ENCODE results near the gene THAP4.
"Not testable (repeated sequence)": the region's sequence is repeated elsewhere in the genome, so short reads cannot be mapped to it uniquely, and the experiment has no call there.

Gene THAP4

GRCh38 chr2:241665731-241666440 lies 28.9 kb upstream of the THAP4 start:
- DNase-seq: no peak

DNA sequence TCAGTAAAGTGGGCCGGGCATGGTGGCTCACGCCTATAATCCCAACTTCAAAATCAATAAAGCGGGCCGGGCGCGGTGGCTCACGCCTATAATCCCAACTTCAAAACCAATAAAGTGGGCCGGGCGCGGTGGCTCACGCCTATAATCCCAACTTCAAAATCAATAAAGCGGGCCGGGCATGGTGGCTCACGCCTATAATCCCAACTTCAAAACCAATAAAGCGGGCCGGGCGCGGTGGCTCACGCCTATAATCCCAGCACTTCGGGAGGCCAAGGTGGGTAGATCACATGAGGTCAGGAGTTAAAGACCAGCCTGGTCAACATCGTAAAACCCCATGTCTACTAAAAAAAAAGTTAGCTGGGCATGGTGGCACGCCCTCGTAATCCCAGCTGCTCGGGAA lies 25.8 kb upstream of the THAP4 start:
- DNase-seq: not testable (repeated sequence)

DNA sequence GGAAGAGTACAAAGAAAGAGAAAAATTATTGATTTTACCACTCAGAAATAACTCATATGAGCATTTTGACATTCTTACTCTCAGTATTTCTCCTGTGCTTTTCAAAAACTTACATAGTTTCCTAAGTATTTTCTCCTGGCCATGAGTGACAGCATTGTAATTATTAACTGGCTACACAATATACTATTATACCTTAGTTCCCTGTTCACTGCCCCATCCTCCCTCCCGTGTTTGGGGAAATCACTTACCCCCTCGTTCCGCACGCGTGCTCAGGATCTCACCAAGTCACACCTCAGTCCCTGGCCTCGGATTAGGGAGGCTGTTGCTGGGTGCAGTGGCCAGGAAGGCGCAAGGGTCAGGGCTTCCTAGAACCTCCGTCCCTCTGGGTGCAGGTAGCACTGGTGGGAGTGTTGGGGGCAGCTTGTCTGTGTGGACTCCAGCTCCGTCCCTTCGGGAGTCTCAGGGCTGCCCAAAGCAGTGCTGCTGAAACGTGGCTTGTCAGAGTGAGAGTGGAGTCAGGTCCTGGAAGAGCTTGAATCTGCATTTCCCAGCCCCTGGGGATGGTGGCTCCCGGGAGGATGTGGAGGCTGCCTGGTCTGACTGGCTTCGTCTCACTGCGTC lies 23.7 kb upstream of the THAP4 start:
- DNase-seq: no peak

DNA sequence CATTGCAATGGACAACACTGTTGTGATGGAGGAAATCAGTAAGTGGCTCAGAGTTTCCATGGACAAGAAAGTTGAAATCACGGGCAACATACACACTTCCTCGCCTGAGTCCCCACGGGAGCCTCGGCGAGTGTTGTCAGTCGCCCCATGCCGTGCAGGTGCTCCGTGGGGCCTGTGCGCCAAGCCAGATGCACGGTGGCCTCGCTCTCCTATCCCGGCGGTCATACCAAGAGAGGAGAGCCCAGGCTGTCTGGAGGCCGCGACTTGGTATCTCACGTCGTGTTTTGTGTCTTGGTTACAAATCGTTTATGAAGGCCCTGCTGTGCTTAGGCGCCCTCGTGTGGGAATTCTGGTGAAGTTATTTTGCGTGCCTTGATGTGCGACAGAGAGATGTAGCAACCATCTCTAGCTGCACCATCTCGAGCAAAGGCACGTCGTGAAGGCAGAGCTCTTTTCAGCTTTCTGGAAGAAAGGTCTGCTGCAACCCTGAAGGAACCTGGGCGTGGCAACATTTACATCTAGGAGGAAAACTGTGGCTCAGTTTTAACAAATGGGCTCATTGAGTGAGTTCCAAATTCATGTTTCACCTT lies 22.3 kb upstream of the THAP4 start:
- peak; percentile 46 for DNase-seq

GRCh38 chr2:241658296-241658695 lies 21.3 kb upstream of the THAP4 start:
- DNase-seq: no peak

GRCh38 chr2:241657786-241658254 lies 20.9 kb upstream of the THAP4 start:
- no peak for DNase-seq

- no peak for DNase-seq
Observed at GRCh38 chr2:241656190-241656741, 19.3 kb upstream of the THAP4 start.

DNA sequence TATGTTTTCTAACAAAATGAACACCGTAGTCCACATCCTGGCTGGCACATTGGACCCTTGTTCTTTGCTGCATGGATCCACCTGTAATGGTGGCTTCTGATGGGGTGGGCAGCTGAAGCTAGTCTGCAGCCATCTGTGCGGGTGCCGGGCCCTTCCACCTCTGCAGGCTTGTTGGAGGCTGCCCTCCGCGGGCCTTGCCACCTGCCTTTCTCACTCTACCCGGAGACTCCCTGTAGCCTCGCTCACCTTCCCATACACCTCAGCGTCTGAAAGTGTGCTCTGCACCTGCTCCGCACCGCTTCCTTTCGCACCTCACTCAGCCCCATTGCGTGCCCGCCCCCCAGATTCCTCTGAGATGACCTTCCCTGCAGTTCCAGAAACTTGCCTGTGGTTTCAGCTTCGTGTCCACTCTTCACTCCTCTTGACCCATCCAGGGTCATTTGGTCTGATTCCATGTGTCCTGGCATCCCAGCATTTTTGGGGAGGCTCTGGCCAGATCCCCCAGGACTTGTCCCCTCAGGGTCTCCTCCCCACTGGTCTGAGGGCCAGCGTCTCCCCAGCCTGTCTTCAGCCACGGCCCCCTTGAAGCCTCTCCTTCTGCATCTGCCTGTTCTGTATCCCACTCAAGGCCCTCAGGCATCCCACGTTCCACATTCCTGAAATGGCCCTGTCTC lies 18.7 kb upstream of the THAP4 start:
- DNase-seq: no peak

GRCh38 chr2:241654551-241654950 lies 17.6 kb upstream of the THAP4 start:
- DNase-seq: no peak

GRCh38 chr2:241653210-241653750 lies 16.3 kb upstream of the THAP4 start:
- DNase-seq: no peak

GRCh38 chr2:241652722-241653121 lies 15.8 kb upstream of the THAP4 start:
- no peak for DNase-seq

DNA sequence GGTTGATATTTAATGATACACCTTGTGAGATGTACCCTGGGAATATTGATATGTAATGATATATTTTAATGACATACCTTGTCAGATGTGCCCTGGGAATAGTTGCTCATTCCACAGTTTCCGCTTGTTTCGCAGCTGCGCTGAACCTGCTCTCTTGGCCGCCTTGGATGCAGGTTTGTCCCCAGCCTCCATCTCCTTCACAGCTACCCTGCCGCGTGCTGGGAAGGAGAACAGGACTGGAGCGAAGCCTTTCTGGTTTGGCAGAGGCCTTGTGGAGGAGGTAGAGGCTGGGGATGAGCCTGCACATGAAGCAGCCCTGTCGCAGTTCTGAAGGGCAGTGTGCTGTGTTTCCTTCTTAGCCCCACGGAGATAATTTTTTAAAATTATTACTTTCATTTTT lies 15.2 kb upstream of the THAP4 start:
- DNase-seq: no peak

DNA sequence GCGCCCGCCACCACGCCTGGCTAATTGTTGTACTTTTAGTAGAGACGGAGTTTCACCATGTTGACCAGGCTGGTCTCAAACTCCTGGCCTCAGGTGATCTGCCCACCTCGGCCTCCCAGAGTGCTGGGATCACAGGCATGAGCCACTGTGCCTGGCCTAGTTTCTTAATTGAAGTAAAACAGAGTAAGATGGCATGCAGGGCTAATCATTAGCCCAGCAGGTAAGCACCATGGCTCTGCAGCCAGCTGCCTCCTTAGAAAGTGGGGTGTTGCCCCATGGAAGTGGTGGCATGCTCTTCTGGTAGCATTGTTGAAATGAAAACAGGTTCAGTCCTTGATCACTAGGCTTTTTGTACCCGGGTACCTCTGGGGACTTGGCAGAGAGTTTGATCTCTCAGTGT lies 13.0 kb upstream of the THAP4 start:
- DNase-seq: no peak

- no peak for DNase-seq
Observed at GRCh38 chr2:241649404-241649803, 12.4 kb upstream of the THAP4 start.

DNA sequence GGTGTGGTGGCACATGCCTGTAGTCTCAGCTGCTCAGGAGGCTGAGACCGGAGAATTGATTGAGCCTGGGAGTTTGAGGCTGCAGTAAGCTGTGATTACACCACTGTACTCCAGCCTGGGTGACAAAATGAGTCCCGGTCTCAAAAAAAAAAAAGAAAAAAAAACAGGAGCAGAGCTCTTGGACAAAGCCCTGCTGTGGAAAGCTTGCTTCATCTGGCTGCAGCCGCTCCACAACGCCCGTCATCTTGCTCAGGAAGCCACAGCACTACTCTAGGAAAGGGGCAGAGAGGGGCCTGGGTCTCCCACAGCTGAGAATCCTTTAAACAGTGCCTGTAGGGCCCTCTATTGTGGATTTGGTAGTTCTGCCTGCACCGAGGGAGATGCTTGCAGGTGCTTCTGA lies 11.5 kb upstream of the THAP4 start:
- no peak for DNase-seq

DNA sequence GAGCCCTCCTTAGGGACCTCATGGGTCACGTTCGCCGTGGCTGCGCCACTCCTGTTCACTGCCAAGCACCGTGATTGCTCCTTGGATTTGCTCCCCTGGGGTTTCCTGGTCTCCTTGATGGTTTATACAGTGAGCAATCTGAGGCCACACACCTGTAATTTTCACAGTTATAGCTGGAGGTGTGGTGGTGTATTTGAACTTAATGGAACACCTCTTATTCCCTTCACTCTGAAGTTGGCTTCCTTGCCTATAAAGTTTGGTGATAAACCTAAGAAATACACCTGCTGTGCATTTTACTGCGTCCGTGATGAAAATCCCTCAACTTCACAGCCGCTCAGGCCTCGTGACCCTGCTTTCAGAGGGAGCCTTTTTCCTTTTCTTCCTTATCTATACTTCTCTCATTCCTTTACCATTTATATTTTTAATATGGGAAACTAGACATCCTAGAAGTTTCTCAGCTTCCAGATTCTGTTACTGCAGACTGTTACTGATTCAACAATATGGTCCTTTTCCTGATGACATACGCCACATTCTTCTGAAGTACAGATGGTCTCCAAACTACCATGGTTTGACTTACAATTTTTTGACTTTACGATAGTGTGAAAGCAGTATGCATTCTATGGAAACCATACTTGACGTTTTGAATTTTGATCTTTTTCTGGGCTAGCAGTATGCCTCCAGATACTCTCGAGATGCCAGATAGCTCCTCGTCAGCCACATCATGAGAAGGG lies 9.1 kb upstream of the THAP4 start:
- no peak for DNase-seq

- DNase-seq: no peak
Observed at GRCh38 chr2:241645056-241645914, 8.3 kb upstream of the THAP4 start.

- DNase-seq: no peak
Observed at GRCh38 chr2:241641631-241642030, 4.7 kb upstream of the THAP4 start.

- no peak for DNase-seq
Observed at GRCh38 chr2:241640165-241640795, 3.3 kb upstream of the THAP4 start.

DNA sequence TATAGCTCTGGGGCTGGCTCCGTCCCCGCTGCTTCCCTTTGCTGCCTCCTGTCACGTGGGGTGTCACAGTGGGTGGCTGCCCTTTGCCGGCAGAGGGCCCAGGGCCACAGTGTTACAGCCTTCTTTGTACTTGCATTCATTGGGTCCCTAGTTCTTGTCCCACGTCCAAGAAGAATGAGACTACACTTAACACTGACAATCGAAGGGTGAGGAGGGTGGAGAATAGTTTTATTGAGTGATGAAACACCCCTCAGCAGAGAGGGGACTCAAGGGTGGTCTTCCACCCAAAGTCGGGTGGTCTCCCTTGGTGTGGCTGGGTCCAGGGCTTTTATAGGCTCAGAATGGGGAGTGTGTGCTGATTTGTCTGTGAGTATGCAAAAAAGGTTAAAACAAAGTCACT lies 2.4 kb upstream of the THAP4 start:
- no peak for DNase-seq

DNA sequence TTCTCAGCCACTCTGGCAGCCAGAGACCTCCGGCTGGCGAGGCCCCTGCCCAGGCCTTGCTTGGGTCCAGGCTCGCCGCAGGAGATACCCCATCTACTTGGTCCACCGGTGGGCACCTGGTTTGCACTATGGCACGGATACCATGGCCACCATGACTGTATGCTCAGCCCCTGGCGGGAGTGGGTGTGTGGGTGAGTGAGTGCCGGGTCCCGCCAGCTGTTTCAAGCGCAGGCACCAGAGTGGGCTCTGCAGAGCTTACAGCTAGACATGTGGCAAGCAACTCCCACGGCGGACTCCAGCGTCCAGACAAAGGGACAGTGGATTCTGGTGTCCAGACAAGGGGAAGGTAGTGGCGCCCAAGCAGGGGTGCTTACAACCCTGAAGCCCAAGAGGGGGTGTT lies 2.0 kb upstream of the THAP4 start:
- no peak for DNase-seq
